NCI-H128 (cell line): ENCODE data around the gene ATP9A.
"Not testable (repeated sequence)": the region's sequence is repeated elsewhere in the genome, so short reads cannot be mapped to it uniquely, and the experiment has no call there.

Experiments
- DNase-seq: peaks from one replicate; lab custom pipeline; 2025; ENCODE audit not compliant: unreplicated experiment; lab: John Stamatoyannopoulos, UW

ATP9A gene

DNA sequence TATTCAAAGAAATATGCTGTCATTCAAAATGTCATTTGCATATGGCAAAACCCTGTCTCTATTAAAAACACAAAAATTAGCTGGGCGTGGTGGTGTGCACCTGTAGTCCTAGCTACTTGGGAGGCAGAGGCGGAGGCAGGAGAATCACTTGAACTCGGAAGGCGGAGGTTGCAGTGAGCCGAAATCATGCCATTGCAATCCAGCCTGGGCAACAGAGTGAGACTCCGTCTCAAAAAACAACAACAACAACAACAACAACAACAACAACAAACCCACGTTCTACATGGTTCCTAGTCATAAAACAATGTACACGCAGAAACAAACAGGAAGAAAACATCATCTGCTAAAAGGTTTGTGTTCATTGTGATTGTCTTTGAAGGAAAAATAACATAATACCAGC lies 15.0 kb downstream of the ATP9A start:
- not testable (repeated sequence) for DNase-seq

DNA sequence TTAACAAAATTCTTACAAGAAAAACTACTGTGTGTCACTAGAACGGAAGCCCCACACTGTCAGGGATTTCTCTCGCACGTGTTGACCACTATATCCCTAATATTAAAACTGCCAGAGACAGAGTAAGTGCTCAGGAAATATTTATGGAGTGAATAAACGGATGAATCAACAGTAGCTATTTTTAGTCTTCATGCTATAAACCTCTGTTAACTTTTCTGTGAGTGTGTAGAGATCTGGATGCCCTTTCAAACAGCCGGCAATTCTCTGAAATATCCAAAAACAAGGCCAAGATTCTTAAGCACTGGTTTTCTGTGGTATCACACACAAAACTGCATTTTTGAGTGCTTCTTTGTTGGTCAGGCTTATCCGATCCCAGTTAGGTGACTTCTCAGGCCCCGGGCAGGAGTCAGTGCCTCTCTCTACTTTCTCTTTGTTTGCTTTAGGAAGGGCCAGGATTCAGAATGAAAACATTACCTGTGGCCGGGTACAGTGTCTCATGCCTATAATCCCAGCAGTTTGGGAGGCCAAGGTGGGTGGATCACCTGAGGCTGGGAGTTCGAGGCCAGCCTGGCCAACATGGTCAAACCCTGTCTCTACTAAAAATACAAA lies 15.7 kb downstream of the ATP9A start:
- DNase-seq = no peak

DNA sequence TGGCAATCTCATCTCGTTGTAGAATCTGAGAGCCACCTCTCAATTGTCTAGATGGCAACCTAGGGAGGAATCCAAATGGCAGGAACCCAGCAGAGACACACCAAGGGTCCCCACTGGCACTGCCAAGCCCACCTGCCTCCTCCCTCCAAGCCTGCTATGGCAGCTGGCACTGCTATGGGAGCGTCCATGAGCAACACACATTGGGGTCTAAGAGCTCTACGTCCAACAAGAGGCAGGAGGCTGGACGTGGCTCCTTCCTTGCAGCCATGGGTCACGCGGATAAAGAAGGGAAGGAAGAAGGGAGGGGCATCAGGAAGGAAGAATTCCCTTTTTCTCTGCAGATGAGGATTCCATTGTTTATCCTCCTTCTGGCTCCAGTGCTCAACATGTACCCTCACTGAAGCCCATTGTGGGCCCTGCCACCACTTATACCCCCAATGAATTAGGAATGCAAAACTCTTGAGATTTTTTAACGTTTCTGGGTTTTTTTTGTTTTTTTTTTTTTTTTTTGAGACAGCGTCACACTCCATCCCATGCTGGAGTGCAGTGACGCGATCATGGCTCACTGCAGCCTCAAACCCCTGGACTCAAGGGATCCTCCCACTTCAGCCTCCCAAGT lies 17.3 kb downstream of the ATP9A start:
- no peak for DNase-seq

DNA sequence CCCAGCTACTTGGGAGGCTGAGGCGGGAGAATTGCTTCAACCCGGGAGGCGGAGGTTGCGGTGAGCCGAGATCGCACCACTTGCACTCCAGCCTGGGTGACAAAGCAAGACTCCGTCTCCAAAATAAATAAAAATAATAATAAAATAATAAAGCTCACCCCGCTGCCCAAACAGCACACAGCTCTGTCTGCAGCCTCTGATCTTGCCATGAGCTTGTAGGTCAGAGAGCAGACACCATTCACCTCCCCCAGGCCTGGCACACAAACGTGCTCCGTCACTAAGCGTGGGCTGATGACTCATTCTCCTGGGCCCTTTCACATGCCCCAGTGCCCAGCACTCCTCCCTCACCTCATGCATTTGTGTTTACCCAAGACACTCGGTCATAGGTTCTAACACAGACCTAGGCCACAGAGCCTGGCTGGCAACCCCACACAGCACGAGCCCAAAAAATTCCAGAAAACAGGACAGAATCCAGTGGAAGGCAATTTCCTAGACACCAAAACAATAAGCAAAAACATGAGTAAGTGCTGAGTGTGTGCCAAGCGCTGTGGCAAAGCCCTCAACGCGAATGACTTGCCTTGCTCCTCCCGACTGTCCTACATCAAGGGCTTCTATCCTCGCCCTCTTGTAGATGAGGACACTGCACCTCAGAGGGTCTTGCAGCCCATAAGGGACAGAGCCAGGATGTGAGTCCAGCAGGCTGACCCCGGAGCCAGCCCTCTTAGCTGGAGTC lies 18.0 kb downstream of the ATP9A start:
- no peak for DNase-seq

DNA sequence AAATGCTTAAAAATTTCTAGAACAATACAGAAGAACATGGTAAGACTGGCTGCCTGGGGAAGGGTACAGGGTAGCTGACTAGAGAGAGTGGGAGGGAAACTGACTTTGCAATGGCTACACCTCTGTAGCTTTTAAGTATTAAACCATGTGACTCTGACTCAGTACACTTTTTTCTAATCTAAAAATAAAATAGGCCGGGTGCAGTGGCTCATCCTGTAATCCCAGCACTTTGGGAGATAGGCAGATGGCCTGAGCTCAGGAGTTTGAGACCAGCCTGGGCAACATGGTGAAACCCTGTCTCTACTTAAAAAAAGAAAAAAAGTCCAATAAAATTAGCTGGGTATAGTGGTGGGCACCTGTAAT lies 18.5 kb downstream of the ATP9A start:
- no peak for DNase-seq

DNA sequence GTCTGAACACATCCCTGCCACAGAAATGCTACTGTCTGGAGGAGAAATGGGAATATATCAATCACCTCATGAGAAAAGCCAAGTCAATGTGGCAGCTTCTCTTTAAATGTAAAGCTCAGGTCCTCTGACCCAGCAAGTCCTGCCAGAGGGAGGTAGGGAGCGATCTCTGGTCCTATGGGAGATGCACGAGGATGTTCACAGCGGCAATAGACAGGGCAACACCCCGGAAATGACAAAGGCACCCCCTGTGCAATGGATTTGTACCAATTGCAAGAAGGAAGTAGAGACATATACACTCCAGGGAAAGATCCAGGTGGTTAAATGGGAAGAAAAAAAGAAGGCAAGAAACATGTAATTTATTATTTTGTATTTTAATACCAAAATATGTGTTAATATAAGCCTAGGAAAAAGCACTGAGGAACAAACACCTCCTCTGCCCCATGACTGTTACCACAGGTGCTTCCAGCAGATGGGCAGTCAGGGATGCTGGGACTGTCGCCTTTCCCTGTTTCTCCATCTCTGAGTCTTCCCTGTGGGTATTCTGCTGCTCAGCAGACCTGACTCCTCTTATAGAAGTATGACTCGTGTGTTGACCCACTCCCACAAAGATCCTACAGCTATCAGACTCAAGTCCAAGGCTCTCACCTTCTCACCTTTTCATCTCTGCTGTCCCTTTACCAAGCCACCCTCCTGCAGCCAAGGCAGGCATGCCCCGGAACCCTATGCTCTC lies 20.8 kb downstream of the ATP9A start:
- no peak for DNase-seq

DNA sequence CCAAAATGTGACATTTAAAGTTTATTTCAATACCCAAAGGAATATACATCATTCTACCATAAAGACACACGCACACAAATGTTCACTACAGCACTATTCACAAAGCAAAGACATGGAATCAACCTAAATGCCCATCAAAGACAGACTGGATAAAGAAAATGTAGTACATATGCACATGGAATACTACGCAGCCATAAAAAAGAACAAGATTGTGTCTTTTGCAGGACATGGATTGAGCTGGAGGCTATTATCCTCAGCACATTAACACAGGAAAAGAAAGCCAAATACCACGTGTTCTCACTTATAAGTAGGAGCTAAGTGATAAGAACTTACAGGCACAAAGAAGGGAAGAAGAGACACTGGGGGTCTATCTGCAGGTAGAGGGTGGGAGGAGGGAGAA lies 22.4 kb downstream of the ATP9A start:
- no peak for DNase-seq

DNA sequence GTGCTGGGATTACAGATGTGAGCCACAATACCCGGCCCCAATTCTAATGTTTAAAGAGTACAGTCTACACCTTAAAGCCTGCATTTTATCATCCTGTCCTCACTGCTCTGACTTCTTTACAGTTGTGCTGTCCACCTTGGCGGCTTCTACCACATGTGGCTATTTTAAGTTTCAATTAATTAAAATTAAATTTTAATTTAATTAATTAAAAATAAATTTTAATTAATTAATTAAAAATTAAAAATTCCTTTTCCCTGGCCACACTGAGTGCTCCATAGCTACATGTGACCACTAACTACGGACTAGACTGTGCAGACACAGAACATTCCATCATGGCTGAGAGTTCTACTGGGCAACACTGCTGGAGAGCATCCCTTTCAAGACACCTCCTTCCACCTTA lies 27.4 kb downstream of the ATP9A start:
- no peak for DNase-seq

DNA sequence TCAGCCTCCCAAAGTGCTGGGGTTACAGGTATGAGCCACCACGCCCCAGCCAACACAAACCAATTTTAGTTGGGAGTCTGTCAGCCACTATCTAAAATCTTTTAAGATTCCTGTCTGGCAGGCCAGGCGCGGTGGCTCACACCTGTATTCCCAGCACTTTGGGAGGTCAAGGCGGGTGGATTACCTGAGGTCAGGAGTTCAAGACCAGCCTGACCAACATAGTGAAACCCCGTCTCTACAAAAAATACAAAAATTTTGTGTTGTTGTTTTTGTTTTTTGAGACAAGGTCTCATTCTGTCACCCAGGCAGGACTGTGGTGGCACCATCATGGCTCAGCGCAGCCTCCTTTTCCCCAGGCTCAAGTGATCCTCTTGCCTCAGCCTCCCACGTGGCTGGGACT lies 27.9 kb downstream of the ATP9A start:
- not testable (repeated sequence) for DNase-seq

DNA sequence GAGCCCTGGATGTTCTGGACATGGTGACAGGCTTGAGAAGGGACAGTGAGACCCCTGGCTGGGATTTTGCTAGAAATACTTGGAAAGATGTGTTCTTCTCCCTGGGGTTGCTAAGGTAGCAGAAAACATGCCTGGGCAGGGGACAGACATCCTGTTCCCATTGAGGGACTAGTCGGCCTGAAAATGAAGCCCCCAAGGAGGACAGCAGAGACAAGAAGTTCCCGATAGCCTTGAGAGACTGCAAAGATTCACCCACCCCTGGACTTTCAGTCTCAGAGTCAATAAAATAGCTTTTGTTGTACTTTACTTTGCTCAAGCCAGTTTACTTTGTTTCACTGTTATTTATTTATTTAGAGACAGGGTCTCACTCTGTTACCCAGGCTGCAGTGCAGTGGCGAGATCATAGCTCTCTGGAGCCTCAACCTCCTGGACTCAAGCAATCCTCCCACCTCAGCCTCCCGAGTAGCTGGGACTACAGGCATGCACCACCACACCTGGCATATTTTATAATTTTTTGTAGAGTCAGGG lies 28.4 kb downstream of the ATP9A start:
- no peak for DNase-seq

DNA sequence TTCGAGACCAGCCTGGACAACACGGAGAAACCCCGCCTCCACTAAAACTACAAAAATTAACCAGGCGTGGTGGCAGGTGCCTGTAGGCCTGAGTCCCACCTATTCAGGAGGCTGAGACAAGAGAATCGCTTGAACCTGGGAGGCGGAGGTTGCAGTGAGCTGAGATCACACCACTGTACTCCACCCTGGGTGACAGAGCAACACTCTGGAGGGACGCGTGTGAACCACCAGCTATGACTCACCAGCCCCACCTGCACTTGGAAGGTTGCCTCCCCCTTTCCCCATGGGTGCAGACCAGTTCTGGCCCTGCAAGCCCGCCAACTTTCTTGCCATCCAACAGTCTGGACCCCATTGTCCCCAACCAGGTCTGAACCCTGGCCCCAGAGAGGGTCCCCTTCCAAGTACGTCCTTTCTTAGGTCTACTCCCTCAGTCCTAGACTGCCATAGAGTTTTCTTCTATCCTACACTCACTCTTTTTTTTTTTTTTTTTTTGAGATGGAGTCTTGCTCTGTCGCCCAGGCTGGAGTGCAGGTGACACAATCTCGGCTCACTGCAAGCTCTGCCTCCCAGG lies 29.2 kb downstream of the ATP9A start:
- DNase-seq = no peak

DNA sequence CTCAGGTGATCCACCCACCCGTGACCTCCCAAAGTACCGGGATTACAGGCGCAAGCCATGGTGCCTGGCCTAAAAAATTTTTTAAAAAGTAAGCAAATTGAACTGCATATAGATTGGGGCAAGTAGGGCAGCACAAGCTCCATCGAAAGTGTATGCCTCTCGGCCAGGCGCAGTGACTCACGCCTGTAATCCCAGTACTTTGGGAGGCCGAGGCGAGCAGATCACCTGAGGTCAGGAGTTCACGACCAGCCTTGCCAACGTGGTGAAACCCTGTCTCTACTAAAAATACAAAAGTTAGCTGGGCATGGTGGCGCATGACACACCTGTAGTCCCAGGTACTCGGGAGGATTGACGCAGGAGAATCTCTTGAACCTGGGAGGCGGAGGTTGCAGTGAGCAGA lies 29.9 kb downstream of the ATP9A start:
- not testable (repeated sequence) for DNase-seq

DNA sequence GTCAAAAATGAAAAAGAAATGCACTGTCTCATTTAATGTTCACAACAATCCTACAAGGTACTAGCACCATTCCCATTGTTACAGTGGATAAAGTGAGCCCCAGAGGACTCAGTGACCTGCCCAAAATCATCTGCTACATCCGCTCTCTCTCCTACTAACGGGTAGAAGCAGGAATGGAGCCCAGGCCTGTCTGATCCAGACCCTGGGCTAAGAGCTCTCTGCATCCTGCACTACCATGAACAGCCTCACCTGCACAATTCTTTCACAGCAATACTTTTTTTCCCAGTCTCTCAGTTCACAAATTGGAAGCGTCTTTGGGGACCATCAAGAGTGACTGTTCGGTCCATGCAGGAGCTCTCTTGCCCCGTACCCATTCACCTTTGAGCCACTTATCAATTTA lies 31.2 kb downstream of the ATP9A start:
- no peak for DNase-seq

DNA sequence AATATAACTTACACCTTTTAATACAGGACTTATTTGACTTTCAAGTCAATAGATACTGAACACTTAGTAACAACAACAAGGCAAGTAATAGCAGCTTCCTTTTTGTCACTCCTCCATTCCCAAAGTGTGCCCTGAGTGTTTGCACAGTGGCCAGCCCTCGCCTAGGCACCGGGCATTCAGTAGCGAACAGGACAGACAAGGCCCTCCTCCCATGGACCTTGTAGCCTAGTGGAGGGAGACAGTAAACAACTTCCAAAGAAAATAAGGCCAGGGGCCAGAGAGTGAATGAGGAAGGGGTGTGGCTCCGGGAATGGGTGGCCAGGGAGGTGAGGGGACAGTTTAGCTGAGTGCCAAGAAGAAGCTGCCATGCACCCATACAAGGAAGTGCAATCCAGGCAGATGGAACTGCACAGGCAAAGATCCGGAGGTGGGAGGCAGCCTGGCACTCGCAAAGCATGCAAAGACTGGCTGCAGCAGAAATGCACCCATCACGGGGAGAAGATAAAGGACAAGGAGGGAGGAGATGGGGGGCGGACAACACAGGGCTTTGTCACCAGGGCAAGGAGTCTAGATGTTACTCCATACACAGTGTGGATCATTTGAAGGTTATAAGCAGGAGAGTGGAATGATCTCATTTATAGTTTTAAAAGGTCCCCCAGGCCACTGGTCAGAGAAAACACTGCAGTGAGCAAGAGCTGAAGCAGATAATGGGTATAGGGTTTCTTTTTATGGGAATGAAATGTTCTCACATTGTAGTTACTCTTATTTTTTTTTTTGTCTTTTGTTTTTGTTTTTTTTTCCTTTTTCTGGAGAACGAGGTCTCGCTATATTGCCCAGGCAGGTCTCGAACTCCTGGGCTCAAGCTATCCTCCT lies 32.2 kb downstream of the ATP9A start:
- DNase-seq = no peak

DNA sequence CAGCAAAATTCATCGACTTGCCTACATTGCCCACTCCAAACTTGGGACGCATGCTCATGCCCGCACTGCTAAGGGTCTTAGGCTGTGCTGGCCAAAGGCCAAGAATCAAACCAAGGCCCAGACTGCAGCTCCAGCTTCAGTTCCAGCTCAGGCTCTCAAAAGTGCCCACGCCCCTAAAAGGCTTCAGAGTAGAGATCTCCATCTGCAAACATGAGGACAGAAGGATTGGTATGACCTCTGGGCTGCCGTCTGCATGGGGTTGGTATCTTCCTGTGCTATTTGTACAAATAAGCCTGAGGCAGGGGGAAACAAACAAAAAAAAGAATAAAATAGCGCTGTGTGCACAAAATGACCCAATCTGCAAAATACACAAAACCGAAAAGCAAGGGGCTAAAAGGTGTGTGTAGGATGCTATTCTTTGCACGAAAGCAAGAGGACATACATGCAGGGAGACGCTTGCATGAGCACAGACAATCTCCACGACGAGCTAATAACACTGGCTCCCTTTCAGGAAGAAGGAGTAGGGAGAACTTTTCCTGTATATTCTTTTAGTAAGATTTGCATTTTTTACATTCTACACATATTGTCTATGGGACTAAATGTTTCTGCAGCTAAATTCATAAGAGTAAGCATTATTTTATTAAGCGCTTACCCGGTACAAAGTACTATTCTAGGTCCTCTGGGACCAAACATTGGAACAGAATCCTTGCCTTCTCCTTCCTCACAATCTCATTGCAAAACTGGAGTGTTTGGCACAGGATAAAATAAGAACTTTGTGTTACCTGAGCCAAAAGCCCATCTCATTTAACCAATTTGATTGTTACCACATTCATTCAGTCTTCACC lies 33.1 kb downstream of the ATP9A start:
- no peak for DNase-seq

DNA sequence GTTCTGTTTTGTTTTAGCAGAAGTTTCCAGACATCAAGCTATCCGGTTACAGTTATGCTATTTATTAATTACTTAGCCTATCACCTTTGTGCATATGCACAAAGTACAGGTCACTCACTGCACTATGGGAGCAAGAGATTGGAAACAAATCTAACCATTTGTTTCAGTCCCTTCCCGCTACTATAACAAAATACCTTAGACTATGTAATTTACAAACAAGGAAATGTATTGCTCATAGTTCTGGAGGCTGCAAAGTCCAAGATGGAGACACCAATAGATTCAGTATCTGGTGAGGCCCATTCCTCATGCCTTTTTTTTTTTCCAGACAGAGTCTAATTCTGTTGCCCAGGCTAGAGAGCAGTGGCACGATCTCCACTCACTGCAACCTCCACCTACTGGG lies 35.1 kb downstream of the ATP9A start:
- DNase-seq = no peak

DNA sequence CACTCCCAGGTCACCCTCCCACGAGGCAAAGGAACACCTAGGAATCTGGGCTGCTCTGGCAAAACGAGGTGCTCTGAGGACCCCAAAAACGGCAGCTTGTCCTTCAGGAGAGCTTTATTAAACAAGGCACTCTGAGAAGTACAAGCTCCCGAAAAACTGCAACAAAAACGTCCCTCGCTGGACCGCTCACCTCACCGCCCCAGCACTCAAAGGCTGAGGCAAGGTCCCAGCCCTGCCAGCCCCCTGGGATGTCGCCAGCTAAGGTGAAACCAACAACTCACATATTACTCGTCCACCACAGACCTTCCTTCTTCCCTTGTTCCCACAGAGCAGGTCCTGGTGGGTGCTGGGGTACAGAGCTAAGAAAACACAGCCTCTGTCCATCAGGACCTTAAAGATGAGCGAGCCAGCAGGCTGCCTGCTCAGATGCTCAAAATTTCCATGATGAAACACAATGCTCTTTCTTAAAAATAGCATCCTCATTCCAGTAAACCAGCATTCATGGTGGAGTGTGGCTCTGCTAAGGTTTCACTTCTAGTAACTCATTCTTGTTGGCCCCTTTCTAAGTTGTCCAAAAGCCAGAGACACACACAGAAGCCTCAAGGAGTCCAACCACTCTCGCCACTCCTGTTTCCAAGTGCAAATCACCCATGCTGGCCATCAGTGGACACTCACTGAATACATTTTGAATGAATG lies 35.9 kb downstream of the ATP9A start:
- DNase-seq = no peak

DNA sequence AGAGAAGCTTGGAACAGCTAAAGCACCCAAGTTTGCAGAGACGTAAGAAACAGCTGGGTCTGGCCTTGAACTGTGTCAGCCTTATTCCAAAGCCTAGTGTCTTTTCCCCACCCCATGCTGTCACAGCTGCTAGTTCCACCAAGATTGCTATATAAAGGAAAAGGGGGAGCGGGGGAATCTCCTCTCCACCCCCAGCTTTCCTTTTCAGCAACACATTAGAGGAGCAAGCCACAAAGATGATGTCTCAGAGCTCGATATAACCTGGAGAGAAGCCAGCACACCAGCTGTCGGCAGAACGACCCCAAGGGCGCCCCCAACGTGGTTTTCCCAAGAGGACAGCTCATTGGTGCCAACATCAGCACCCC lies 36.5 kb downstream of the ATP9A start:
- no peak for DNase-seq

DNA sequence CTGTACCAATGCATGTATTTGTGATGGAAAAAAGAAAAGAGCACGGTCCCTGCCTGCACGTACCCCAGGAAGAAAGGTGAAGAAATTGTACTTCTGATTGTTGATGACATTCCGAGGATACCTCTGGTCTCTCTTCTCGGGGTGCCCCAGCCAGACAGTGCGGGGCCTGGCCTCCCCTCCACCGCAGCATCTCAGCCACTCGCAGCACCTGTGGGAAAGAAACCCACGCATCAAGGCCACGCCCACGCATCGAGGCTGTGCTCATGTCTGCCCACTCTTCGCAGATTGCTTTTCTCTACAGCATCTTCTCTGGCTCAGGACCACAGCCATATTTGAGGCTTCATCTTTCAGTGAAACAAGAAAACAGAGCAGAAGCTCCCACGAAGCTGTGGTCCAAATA lies 38.4 kb downstream of the ATP9A start:
- DNase-seq = no peak
